Stromal cell of bone marrow (primary cell): ENCODE measurements around the gene HMGCS2.
"Not testable (repeated sequence)": the region's sequence is repeated elsewhere in the genome, so short reads cannot be mapped to it uniquely, and the experiment has no call there.

Experiments used
- DNase-seq: peaks from one replicate; pipeline ENCODE4 v3.0.0-alpha.2; 2012; ENCODE audit warnings: low read depth

Gene HMGCS2

DNA sequence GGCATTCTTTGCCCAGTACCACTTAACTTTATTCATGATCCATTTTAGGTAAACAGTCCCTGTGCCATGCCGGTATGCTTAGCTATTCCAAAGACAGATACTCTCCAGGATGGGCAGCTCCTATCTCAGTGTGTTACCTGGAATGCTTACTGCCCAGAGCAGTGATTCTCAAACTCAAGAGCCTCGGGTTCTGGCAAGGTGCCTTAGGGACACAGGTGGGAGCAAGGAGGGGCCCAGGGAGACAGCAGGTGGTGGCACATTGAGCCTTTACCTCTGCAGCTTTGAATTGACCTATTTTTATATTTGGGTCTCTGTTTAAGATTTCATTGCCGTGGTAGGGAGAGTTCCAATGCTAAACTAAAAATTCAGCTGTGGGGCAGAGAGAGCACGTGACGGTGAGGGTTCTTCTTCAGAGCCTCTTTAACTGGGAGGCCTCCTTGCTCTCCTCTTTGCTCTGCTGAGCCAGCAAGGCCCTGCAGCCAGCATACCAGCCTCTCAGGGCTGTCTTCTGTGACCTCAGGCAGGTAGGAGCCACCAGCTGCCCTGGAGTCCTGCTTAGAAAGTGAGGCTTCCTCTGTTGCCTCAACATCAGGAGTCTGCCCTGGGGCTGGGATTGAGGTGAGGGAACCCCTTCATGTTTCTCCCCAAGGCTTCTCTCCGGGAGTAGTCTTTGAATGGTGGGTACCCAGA, 36.8 kb downstream of the HMGCS2 start:
- DNase-seq = no peak

DNA sequence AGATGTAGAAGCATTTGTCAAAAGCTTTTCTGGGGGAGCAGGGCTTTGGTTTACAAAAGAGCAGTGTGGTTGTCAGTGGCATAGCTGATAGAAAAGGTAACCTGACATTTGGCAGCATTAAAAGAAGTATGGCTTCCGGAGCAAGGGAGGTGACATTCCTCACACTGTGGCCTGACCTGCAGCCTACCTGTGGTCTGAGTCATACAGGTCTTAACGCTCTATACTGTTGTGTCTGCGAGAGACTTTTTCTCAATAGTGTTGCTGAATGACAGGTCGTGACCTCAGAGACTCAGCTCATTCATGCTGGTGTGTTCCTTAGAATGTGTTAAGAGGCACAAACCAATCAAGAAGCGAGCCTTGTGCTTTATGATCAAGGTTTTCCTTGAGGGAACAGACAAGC, 37.6 kb downstream of the HMGCS2 start:
- DNase-seq = no peak

DNA sequence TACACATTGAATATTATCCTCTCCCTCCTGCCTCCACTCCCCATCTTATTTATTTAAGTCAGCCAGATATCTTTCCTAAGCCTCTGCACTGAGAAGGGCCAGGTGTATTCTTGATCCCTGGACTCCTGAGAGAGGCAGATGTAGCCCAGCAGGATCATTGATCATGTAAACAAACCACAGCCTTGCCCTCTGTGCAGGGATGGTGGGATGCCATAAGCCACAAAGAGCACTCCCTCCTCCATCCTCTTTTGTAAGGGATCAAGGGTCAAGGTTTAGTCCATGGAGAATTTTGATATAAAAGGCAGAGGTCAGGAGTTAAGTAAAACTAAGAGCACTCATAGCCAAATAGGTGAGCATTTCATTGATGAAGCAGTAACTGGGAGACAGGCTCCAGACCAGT, 39.7 kb downstream of the HMGCS2 start:
- no peak for DNase-seq

DNA sequence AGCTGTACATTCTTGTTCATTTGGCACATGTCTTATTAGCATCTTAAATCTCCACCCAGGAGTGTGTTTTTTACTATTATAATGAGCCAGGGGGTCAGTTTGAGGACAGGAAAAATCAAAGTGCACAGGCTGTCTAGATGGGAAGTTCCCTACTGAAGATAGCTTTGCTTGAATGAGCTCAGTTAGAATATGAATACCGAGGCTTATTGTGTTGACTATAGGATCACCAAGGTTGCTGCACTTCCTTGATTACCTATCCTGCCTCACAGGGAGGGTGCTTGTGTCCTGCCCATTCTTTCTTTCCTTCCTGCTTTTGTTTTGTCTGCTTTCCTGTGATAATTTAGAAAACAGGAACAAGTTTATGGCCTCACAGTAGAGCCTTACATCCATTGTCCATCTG, 40.7 kb downstream of the HMGCS2 start:
- no peak for DNase-seq

DNA sequence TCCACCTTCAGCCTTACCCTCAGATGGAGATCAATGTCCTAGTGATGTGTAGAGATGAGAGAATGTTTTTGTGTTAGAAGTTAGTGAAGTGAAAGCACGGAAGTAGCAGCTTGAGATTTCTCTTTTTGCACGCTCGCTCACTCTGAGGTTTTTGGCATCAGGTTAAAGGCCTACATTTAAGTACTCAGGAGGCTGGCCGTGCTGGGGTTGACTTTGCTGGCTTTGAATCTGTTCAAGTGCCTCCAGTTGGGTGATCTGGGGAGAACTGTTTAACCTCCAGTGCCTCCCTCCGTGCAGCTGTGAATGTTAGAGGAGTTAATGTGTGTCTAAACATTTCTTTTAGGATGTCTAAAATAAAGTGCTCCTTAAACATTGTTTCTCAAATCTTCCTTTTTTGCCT, 43.1 kb downstream of the HMGCS2 start:
- DNase-seq = no peak

DNA sequence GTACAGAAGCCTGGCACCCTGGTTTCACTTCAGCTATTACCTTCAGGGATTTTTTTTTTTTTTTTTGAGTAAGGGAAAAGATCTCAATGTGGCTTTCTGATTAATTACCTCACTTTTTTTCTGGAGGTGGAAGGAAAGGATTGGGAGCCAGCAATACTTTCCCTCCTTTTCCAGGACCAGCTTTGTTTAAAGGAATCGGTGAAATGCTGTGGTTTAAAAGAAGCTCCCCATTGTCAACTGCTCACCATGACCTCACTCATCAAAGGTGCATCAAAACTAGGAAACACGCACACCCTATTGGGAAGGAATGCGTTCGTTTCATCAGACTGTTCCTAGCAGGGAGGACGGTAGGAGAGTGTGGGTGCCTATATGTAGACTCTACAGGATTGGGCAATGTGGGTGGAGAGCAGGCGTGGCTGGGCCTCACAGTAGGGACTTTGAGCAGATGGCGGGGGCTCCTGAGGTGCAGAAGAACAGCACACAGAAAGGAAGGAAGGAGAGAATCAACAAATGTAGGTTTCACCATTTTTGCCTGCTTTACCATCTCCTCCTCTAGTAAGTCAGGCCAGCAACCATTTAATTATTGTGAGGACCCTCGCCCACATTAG, 44.0 kb downstream of the HMGCS2 start:
- DNase-seq = no peak

DNA sequence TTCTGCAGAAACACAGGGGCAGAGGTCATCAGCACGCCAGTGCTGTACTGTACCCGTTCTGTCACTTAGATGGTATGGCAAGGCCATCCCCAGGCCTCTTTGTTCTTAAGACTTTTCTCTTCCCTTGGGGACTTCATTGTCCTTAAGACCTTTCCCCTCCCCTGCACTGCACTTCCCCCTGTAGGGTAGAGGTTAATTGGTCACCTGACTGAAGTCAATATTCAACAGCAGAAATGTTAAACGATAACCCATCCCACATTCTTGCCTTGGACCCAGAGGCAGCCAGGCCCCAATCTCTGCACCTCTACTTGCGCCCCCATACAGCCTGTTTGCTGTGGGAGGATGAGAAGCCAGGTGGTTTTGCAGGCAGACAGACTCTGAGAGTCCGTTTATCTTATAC, 46.8 kb downstream of the HMGCS2 start:
- no peak for DNase-seq

DNA sequence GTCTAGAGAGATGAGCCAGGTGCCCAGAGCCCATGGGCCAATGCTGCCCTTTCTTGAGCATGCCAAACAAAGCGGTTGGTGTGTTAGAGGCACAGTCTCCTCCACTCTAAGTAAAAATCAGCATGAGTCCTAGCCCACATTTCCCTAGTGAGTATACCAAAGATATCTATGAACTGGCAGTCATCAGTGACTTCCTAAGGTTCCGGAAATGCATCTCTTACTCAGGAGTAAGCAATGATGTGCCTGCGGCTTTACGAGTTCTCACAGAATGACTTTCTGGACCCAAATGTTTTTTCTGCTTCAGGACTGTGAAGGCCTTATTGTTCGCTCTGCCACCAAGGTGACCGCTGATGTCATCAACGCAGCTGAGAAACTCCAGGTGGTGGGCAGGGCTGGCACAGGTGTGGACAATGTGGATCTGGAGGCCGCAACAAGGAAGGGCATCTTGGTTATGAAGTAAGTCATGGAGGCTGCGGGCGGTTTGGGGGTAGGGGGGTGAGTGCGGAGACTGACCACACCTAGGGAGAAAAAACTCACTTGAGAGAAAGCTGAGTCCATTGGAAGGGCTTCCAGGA, 47.8 kb downstream of the HMGCS2 start:
- DNase-seq = no peak

DNA sequence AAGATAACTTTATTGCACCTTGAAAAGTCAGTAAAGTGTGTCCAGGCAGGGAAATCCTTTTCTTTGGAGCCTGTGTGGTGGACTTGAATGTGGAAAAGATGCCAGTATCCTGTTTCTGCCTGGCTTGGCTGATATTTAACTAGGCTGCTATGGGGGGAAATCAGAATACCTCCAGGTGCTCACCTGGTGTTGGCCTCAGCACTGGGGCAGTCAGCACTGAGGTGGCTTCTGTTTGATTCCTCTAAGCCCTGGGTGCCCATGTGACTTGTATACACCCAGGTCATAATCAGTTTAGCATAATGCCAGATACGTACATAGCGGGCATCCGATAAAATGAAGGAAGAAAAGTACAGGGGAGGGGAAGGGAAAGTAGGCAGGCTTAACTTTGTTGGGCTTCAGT, 49.7 kb downstream of the HMGCS2 start:
- no peak for DNase-seq

DNA sequence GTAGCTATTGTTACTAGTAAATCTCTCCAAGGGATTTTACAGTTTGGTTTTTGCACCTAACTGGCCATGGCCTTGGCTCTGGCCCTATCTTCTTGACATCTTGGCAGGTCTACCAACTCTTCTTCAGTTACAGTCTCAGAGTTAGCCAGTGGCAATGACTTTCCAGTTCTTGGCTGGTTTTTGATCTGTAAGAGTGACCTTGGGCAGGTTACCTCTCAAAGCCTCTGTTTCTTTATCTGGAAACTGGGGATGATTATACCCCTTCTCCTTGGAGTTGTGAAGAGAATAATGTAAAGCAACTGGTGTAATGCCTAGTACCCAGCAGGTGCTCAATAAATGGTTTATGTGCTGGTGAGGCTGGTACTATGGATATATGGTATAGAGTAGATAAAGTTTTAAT, 50.3 kb downstream of the HMGCS2 start:
- DNase-seq = no peak

DNA sequence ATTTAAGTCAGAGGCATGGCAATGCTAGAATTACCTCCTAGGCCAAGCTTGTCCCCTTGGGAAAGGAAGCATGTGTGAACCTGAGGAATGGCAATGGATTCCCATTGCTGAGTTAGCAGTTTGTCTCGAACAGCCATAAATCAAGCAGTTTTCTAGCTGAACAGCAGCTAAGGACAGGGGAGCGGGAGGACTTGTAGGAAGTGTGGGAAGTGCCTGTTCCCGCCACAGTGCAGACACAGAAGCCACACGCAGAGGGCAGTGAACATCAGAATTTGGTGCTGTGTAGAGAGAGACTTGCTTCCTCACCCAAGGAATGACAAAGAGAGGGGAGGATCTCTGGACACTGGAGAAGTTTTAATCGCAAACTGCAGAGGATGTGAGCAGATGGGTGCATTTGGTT, 53.2 kb downstream of the HMGCS2 start:
- DNase-seq = no peak

DNA sequence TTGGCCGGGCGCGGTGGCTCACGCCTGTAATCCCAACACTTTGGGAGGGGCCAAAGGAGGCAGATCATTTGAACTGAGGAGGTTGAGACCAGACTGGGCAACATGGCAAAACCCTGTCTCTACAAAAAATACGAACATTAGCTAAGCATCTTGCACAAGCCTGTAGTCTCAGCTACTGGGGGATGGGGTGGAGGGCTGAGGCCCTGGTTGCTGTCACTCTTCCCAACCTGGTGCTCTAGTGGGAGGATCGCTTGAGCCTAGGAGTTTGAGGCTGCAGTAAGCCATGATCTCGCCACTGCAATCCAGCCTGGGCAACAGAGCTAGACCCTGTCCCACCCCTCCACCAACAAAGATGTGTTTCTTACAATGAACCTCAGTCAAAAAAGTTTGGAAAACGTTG, 54.1 kb downstream of the HMGCS2 start:
- no peak for DNase-seq

DNA sequence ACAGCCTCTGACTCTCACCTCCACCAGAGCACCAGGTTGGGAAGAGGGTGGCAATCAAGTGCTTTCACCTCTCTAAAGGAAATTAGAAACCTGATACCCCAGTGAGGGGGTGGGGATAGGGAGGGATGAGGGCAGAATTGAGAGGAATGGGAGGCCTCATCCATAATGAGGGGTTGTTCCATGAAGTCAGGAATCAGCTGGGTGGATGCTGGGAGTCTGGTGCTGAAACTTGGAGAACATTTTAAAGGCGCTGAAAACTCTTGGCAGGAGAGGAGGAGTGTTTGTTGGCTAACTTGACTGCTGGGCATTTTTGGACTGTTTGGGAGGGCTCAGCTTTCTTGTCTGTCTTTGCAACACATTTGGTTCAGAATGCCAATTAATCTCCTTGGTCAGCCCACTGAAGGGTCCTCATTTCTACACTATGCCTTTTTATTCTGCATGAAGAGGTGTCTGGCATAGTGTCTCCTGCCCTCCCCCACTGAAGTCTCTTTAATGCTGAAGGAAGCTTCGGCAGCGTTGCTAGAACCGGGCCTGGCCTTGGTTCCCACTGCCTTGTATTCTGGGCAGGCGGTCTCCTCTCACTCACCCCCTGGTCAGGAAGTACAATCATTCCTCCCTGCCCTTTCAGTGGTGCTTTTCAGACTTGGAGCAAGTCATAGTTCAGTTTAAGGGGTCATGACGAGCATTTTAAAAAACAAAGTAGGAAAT, 54.8 kb downstream of the HMGCS2 start:
- DNase-seq = no peak

DNA sequence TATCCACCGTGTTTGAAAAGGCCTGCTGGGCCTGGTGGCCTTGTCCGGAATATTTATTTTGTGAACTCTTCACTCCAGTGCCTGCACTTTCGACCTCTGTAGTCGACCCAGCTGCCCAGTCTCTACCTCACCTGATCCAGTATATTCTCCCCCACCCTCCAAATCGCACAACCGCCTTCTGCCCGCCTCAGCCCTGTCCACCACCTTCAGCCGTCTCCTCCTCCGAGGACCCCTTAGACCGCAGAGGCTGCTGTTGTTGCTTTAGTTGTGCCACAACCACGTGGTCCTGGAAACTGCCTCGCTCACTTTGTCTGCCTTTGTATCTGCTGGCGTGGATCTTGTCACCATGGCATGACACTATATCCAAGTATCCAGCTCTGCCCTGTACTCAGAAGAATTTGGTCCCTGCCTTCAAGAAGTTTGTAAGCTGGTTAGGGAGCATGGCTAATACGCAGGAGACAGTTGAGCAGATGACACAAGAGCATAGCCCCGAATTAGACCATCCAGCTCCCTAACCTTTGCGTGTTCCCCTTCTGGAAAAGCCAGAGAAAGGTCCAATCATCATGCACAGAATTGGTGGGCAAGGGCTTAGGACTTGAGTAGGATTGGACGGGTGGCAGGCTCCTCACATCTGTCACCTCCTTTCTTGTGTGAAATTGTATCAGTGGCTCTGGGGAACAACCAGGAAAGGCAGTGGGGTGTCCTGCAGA, 55.5 kb downstream of the HMGCS2 start:
- no peak for DNase-seq

DNA sequence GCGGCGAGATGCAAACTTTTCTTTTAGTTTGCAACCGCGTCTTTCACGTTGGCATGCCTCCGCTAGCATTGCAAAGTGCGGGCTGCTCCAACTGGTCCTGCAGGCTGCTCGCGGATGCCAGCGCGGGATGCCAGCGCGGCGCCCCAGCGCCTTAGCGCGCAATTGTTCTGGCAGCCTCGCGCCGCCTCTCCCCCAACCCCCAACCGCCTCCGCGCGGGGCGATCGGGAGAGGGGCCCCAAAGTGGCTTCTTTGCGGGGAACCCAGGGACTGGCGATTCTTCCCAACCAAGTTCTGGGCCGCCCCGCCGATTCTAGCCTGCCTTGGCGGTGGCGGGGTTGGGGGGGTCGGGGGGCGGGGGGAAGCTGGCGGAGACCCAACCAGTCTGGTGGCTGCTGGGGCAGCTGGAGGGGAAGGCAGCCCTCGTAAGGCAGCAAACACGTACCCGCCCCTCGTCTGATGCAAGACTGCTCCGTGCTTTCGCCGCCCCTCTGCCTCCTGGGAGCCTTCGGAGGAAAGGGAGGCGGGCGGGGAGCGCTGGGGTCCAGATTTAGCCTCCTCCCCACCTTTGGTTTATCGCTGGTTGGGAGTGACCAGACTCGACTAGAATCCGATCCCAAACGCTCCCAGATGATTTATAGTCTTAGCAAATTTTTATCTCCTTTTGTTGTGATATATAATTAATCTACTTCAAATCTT, 56.2 kb downstream of the HMGCS2 start:
- DNase-seq = peak; percentile 68

DNA sequence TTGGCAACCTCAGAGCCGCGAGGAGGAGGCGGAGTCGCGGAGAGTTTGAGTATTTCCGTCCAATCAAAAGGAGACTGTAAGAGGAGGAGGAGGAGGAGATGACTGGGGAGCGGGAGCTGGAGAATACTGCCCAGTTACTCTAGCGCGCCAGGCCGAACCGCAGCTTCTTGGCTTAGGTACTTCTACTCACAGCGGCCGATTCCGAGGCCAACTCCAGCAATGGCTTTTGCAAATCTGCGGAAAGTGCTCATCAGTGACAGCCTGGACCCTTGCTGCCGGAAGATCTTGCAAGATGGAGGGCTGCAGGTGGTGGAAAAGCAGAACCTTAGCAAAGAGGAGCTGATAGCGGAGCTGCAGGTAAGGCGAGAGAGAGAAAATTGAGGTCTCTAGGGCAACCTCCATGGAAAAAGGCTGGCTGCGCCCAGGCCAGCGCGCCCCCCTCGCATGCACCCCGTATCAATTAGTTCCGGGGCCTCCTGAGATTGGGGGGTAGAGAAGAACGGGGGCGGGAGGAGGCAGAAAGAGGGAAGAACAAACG, 56.8 kb downstream of the HMGCS2 start, which contains the start of gene PHGDH:
Gene PHGDH, plus strand, starts transcription at position 131 of the 538 bp plus-strand sequence. Its CDS starts 89 bp downstream, at position 220.
- peak; percentile 87 for DNase-seq

DNA sequence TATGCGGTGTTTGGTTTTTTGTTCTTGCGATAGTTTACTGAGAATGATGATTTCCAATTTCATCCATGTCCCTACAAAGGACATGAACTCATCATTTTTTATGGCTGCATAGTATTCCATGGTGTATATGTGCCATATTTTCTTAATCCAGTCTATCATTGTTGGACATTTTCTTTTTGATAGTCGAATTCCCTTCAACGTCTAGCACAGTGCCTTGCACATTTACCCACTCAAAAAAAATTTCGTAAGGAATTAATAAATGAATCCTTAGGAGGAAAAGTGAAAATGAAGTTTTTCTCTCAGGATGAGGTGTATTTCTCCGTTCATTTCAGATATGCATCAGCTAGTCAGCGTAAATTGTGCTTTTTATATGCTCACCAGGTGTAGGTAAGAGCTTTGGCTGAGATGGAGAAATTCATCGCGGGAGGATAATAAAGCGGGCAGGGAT, 57.3 kb downstream of the HMGCS2 start:
- not testable (repeated sequence) for DNase-seq

DNA sequence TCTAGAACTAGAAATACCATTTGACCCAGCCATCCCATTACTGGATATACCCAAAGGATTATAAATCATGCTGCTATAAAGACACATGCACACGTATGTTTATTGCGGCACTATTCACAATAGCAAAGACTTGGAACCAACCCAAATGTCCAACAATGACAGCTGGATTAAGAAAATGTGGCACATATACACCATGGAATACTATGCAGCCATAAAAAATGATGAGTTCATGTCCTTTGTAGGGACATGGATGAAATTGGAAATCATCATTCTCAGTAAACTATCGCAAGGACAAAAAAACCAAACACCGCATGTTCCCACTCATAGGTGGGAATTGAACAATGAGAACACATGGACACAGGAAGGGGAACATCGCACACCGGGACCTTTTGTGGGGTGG, 62.1 kb downstream of the HMGCS2 start:
- DNase-seq = not testable (repeated sequence)

DNA sequence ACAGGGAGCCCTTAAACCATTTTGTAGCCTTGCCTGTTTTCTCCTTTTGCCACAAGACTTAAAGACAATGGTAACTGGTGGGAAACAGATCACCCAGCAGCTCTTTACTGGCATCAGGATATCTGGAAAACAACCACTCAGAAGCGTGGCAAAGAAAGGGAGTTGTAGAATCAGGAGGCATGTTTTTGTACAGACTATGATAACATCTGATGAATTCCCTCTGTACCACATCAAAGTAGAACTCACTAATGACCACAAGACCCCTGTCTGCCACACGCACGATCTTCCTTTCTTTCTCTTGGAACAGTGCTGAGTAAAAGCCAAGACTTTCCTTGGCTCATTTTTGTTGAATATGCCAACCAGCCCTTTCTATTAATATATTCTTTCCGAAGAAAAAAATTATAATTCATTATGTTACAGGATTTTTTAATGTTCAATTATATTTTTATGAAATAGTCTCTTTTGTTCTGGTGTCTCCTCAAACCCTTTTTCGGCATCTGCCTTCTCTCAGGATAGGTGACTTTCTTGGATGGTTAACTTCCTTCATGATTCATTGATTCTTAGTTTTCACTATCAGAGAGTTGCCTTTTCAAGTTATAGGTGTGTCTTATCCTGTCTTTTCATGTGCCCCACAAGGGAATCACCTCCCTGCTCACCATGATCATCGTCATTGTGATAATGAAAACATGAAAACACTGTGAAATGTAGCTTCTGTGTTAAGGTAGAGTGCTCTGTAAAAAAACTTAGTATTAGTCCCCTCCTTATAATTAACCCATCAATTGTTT, 64.8 kb downstream of the HMGCS2 start:
- no peak for DNase-seq

DNA sequence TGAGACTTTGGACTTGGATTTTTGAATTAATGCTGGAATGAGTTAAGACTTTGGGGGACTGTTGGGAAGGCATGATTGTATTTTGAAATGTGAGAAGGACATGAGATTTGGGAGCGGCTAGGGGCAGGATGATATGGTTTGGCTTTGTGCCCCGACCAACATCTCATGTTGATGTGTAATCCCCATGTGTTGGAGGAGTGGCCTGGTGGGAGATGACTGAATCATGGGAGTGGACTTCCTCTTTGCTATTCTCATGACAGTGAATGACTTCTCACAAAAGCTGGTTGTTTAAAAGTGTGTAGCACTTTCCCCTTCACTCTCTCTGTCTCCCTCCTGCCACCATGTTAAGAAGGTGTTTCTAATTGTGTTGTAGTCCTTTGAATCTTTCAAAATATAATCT, 66.3 kb downstream of the HMGCS2 start:
- DNase-seq = peak; percentile 84

DNA sequence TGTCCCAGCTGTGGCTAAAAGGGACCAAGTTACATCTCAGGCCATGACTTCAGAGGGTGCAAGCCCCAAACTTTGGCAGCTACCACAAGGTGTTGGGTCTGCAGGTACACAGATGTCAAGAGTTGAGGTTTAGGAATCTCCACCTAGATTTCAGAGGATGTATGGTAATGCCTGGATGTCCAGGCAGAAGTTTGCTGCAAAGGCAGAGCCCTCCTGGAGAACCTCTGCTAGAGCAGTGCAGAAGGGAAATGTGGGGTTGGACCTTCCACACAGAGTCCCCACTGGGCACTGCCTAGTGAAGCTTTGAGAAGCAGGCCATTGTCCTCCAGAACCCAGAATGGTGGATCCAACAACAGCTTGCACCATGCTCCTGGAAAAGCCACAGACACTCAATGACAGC, 67.0 kb downstream of the HMGCS2 start:
- no peak for DNase-seq
